Peyer's patch (tissue), 4 donors: Measurements from ENCODE around the gene MSL2. TPM values are rescaled to one million over a fixed set of nuclear protein-coding genes. Genes with fewer than 3 reads are reported as not detected.
"Not testable (repeated sequence)": the region's sequence is repeated elsewhere in the genome, so short reads cannot be mapped to it uniquely, and the experiment has no call there.

ENCODE experiments used
- DNase-seq, 3 donors: peaks; one replicate each; pipeline ENCODE4 v3.0.0-alpha.2; 2017 to 2019
- H3K27ac ChIP-seq, 4 donors: fragments of 200-600 bp; sonication (generic); one replicate each; pipeline ENCODE4 v1.5.1; 2016 to 2019
- H3K27me3 ChIP-seq, 2 donors: fragments of 200-600 bp; sonication (generic); one replicate each; pipeline ENCODE4 v1.5.1; 2019
- H3K36me3 ChIP-seq, 3 donors: fragments of 200-600 bp; sonication (generic); one replicate each; pipeline ENCODE4 v1.5.1; 2016 to 2019
- H3K4me1 ChIP-seq, 4 donors: fragments of 200-600 bp; sonication (generic); one replicate each; pipeline ENCODE4 v1.5.1; 2016 to 2019
- H3K4me3 ChIP-seq, 4 donors: fragments of 200-600 bp; sonication (generic); 1 replicate in 3 of 4; 2 replicates in 1 of 4; pipeline ENCODE4 v1.5.1; 2016 to 2019; ENCODE audit warnings: mild to moderate bottlenecking in 1 of 4
- H3K9me3 ChIP-seq, 4 donors: fragments of 200-600 bp; sonication (generic); one replicate each; pipeline ENCODE4 v1.5.1; 2016 to 2019; ENCODE audit warnings: mild to moderate bottlenecking in 1 of 4
- CTCF ChIP-seq, 6 experiments: fragments of 450-650 bp in 4 of 6; fragments of 200-600 bp in 2 of 6; sonication (generic) in 1 of 6; IDR thresholded peaks; one replicate each; pipeline ENCODE4 v1.5.1; 2017 to 2019; ENCODE audit warnings: antibody characterized with exemption in 6 of 6, mild to moderate bottlenecking in 3 of 6, moderate library complexity in 1 of 6
- POLR2A ChIP-seq, 2 donors: fragments of 450-650 bp; IDR thresholded peaks; one replicate each; pipeline ENCODE4 v1.5.1; 2017; ENCODE audit warnings: antibody characterized with exemption in 2 of 2, mild to moderate bottlenecking in 2 of 2, moderate library complexity in 2 of 2
- total RNA-seq, 4 donors: library from RNA; depleted of rRNA; stranded (reverse); fragments of >200 nt; gene quantifications; one replicate each; pipeline ENCODE4 v1.1.0, GENCODE V29; 2016

MSL2 gene
- total RNA-seq, 4 donors from 2014 or later: 23.6 to 42.9 (median 28.3) TPM

GRCh38 chr3:136236109-136236508 lies 40.0 kb upstream of the MSL2 start:
- Histone ChIP-seq H3K9me3 (no peaks in the 10 kb centered on the region), H3K36me3 (no peaks in the 10 kb centered on the region), H3K27me3 (no peaks in the 10 kb centered on the region), H3K4me1 (no peaks in the 10 kb centered on the region), H3K4me3 (no peak overlapping the region), H3K27ac (no peak overlapping the region)
- DNase-seq: no peak
- TF ChIP-seq POLR2A (IDR thresholded peaks at IDR 0.05) (no peak), CTCF (IDR thresholded peaks at IDR 0.05) (no peak)

GRCh38 chr3:136235545-136235944 lies 39.4 kb upstream of the MSL2 start:
- Histone ChIP-seq H3K27ac (no peak overlapping the region), H3K27me3 (no peaks in the 10 kb centered on the region), H3K9me3 (no peaks in the 10 kb centered on the region), H3K4me3 (no peak overlapping the region), H3K4me1 (no peaks in the 10 kb centered on the region), H3K36me3 (no peaks in the 10 kb centered on the region)
- DNase-seq: no peak
- TF ChIP-seq POLR2A (IDR thresholded peaks at IDR 0.05): no peak
- TF ChIP-seq CTCF (IDR thresholded peaks at IDR 0.05): no peak

GRCh38 chr3:136232413-136232812 lies 36.3 kb upstream of the MSL2 start:
- H3K27me3 ChIP-seq: no peaks in the 10 kb centered on the region
- H3K4me1 ChIP-seq: no peaks in the 10 kb centered on the region
- H3K27ac ChIP-seq: no peak overlapping the region
- H3K9me3 ChIP-seq: no peaks in the 10 kb centered on the region
- H3K4me3 ChIP-seq: no peak overlapping the region
- H3K36me3 ChIP-seq: no peaks in the 10 kb centered on the region
- TF ChIP-seq CTCF (IDR thresholded peaks at IDR 0.05) (no peak), POLR2A (IDR thresholded peaks at IDR 0.05) (no peak)
- no peak for DNase-seq

- not testable (repeated sequence) for H3K4me3 ChIP-seq, H3K27ac ChIP-seq, H3K9me3 ChIP-seq, DNase-seq, H3K4me1 ChIP-seq, H3K27me3 ChIP-seq, H3K36me3 ChIP-seq
These were observed 26.6 kb upstream of the MSL2 start for GRCh38 chr3:136222746-136223145.

- Histone ChIP-seq H3K4me1 (no peaks in the 10 kb centered on the region), H3K27me3 (no peaks in the 10 kb centered on the region), H3K36me3 (no peaks in the 10 kb centered on the region), H3K9me3 (no peaks in the 10 kb centered on the region), H3K4me3 (no peak overlapping the region), H3K27ac (no peak overlapping the region)
- TF ChIP-seq POLR2A (IDR thresholded peaks at IDR 0.05): no peak
- TF ChIP-seq CTCF (IDR thresholded peaks at IDR 0.05): no peak
- no peak for DNase-seq
These were observed 15.4 kb upstream of the MSL2 start for GRCh38 chr3:136211547-136211946.

GRCh38 chr3:136209921-136210320 lies 13.8 kb upstream of the MSL2 start:
- H3K4me3 ChIP-seq: no peak overlapping the region
- H3K4me1 ChIP-seq: no peaks in the 10 kb centered on the region
- no peak overlapping the region for H3K27ac ChIP-seq
- H3K9me3 ChIP-seq: no peaks in the 10 kb centered on the region
- no peak for DNase-seq
- TF ChIP-seq CTCF (IDR thresholded peaks at IDR 0.05) (no peak), POLR2A (IDR thresholded peaks at IDR 0.05) (no peak)
- no peaks in the 10 kb centered on the region for H3K27me3 ChIP-seq
- no peaks in the 10 kb centered on the region for H3K36me3 ChIP-seq
